GM18873 (cell line): Measurements from ENCODE around the gene ABCA13.

Experiments
- ATAC-seq: cut with Tn5 transposase; IDR thresholded peaks from one replicate; pipeline ENCODE4 v1.9.1; 2021; ENCODE audit warnings: mild to moderate bottlenecking, moderate library complexity, moderate number of reproducible peaks; ENCODE audit not compliant: unreplicated experiment, low FRiP score

ABCA13 gene

DNA sequence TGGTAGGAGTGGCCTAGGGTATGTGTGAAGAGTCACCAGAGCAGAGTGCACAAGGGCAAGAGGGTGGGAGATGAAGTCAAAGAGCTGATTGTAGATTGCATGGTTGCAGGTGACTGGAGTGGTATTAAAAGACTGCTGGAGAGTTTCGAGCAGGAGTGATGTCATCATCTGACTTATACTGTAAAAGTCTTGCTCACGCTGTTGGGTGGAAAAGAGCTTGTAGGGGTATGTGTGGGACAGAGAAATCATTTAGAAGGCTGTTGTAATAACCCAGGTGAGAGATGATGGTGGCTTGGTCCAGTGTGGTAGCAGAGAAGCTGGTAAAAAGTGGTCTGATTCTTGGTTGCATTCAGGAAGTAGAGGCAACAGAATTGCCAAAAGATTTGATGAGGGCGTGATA is 184.1 kb downstream of the ABCA13 start:
- ATAC-seq = no peak

DNA sequence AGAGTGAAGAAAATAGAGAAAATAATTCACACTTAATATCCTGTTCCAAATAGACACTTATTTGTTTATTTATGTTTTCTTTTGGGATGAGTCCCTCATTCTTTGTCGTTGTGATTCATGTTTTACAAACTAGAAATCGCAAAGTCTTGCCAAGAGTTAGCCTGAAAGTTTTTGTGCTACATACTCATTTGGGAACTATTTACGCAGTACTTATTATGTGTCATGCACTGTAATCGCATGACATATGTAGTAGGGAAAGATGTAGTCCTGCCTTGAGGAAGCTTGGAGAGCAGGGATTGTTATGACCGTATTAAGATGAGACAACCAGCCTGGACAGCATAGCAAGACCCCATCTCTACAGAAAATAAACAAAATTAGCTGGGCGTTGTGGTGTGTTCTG is 189.3 kb downstream of the ABCA13 start:
- no peak for ATAC-seq

DNA sequence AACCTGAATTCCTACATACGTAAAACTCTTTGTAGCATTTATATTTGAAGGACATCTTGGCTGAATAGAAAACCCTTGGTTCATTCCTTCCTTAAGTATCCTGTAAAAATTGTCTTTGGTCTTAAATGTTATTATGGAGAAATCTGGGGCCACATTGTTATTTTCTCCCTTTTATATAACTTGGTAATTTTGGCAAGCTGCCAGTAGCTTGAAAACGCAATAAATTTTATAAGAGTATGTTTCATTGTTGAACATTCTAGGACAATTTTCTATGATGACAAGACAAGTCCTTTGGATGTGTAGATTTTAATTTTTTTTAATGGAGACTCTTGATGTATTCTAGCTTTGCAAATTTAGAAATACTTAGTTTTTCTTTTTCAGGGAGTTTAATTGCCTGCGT is 191.9 kb downstream of the ABCA13 start:
- no peak for ATAC-seq

DNA sequence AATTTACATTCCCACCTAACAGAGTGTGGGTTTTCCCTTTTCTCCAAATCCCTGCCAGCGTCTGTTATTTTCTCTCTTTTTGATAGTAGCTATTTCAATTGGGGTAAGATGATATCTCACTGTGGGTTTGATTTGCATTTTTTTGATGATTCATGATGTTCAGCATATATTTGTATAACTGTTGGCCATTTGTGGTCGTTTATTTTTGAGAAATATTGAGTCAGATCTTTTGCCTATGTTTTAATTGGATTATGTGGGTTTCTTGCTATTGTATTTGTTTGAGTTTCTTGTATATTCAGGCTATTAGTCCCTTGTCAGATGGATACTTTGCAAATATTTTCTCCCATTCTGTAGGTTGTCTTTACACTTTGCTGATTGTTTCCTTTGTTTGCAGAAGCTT is 193.8 kb downstream of the ABCA13 start:
- ATAC-seq = no peak

DNA sequence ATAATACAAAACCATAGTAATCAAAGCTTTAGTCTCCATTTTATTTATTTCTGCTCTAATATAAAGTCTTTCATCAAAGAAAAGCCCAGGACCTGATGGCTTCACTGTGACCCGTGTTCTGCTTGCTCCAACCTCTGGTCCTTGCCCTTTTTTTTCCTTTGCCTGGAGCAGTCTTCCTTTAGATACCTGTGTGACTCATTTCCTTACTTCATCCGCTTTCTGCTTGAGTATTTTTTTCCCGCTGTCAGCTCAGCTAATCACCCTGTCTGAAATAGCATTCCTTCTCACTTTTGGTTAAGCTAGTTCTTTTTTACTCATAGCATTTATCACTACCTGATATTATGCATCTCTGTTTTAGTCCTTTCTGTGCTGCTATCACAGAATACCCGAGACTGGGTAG is 194.8 kb downstream of the ABCA13 start:
- no peak for ATAC-seq

DNA sequence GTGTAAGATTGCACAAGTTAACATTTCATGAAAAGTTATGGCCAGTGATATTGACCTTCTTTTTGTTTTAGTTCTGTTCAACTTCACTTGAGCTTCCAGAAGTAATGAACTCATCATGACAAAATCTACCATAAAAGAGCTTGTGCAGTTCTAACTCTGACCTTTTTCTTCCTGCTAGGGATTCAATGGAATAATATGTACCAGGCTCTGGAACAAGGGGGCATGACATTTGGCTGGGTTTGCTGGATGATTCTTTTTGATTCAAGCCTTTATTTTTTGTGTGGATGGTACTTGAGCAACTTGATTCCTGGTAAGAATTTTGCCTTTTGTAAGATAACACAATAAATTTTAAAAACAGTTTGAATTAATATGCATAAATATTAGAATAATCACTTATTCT is 205.0 kb downstream of the ABCA13 start:
- ATAC-seq = no peak

DNA sequence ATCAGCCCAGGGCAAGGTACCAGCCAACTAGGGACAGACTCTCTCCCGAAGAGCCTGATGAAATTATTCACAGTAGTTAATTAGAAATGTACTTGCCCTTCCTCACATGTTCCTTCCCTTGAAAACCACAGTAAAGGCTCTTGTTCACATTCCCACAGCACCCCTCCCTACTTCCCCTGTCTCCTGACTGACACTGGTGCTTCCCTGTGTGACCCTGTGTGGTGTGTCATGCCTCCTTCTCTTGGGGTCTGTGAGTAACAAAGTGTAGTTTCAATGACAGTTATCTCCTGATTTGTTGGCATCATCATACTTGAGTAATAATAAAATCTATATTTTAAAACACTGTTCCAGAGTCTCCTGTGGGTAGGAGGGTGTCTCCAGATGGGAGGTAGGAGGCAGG is 209.7 kb downstream of the ABCA13 start:
- no peak for ATAC-seq

DNA sequence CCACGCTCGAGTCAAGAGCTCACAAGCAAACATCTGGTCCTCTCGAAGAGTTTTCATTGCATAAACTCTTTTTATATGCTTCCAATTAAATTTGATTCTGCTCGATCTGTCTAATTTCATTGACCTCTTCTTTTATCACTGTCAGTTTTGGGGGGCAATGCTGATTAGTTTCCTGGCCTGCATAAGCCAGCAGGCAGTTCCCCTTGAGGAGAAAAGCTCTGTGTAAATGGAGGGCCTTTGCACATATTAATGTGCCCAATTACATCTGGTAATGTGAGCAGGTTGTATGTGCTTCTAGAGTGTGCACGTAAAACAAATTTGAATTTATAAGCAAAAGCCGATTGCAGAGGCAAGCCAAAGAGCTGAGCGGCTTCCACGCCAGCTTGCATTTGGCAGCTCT is 210.3 kb downstream of the ABCA13 start:
- no peak for ATAC-seq

DNA sequence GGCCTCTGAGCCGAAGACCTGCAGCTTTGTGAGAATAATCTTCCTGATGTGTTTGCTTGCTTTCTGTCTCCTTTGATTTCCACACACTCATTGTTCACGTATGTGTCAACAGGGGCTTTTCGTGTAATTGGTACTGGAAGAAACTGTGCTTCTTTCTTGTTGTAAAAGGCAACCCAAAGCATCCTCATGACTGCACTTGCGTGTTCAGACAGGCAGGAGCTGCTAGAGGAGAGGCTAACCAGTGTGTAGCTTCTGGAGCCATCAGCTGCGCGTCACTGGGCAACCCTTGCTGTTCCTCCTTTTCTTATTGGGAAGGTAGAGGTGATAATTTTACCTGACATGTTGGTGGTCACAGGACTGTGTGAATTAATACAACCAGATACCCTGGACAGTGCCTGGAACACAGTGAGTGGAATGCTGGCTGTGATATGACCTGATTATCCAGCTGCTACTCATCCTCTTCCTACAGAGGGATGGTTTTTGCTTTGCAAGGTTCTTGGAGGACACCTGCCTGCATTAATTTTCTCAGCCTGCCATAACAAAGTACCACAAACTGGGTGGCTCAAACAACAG is 213.0 kb downstream of the ABCA13 start:
- no peak for ATAC-seq

DNA sequence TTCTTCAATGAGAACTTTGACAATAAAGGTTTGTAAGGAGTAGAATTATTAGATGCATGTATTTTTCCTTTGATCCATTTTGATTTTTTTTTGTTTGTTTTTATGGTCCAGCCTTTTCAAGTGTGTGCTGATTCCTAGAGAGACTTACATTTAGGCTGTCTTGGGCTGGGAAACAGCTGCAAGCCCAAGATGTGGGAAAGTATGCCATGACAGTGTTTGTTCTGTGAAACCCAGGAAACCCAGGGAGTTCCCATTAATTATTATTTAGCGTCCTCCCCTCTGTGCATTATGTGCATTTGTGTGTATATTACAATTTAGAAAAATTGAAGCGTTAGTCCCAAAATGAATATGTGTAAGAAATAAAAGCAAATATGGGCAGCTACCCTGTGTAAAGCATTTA is 216.7 kb downstream of the ABCA13 start:
- ATAC-seq = no peak

DNA sequence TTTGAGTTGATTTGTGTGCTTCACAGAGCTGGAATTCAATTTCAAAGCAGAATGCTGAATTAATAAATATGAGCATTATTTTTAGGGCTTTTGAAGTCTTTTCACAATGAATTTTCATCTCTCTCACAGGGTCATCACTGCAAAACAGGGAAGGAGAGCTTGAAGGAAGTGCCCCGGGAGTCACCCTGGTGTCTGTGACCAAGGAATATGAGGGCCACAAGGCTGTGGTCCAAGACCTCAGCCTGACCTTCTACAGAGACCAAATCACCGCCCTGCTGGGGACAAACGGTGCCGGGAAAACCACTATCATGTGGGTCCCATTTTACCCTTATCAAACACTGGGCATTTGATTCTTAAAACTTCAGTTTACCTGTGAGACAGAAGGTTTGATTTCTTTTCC is 217.7 kb downstream of the ABCA13 start:
- no peak for ATAC-seq

DNA sequence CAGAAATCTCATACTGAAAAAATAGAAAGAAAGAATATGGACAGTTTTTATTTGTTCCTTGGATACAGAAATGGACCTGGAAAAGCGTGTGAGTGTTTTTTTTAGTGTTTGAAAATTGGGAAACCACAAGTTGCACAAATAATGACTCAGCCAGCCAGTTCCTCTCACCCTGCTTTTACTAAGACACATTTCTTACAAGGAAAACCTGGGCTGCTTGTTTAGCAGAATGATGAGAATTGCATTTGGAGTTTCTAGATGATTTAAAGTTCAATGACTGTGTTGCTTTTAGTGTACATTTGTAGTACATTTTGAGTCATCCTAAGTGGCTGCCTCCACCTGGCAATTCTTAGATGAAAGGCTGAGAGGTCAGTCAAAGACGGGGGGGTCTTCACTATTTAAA is 218.7 kb downstream of the ABCA13 start:
- no peak for ATAC-seq

DNA sequence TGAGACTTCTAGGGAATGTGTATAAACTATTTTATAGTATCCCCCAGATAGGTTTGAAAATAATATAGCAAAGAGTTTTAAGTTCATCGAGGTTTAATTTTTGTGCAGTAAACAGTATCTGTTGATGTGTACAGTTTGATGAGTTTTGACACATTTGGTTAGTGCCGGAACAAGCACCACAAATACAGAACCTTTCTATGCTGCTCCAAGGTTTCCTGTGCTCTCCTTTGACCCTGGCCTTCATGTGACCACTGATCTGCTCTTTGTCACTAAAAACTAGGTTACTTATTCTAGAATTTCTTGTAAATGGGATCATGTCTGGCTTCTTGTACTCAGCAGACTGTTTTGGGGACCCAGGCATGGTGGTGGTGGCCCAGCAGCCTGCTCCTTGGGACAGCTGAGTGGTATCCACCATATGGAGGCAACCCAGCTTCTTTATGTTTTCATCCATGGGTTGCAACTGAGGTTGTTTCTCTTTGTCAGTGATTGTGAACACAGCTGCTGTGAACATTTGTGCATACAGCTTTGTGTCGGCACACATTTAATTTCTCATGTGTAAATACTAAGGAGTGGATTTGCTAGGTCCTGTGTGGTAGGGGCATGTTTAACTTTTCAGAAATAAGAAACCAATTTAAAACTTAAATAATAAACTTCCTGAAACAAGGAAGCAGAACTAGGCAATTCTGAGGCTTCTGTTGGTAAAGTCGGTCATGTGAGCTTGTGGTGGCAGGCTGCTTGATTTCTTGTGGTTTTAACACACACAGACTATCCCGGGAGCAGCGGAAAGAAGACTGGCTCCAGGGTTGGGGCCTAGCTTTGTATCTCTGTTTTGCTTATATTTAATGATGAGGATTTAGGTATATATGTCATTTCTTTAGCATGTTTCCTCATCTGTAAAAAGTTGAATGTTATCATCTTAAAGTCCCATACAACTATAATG is 219.4 kb downstream of the ABCA13 start:
- no peak for ATAC-seq

DNA sequence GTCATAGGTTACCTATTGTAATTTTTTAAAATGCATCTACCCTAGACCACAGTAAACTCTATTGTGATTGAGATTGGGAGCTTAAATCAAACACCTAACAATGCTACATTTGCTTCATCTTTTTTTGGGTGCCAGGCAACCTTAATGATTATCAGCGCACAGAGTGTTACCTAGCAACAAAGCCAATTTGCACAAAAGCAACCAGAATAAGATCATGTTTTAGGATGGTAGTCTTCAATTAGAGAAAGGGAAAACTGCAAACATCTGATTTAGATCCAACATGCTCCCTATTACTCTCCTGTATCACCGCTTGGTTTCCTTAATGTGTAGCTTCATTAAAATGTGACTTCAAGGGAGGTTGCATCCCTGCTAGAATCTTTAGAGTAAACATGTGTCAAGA is 226.9 kb downstream of the ABCA13 start:
- no peak for ATAC-seq

DNA sequence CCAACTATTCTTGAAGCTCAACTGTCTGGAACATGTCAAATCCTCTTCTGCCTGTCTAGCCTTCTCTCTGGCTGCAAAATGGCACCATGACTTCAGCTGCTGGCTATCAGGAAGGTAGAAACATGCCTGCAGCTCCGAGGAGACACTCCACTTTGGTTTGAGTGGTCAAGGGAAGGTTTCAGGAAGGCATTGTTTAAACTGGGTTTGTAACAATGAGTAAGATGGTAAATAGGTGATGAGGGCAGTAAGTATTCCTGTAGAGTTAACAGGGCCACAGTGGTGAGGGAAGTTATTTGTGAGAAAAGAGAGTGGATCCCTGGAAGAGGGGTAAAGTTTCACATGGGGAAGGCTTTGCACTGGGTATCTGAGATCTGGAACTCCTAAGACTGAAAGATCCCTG is 231.5 kb downstream of the ABCA13 start:
- no peak for ATAC-seq

DNA sequence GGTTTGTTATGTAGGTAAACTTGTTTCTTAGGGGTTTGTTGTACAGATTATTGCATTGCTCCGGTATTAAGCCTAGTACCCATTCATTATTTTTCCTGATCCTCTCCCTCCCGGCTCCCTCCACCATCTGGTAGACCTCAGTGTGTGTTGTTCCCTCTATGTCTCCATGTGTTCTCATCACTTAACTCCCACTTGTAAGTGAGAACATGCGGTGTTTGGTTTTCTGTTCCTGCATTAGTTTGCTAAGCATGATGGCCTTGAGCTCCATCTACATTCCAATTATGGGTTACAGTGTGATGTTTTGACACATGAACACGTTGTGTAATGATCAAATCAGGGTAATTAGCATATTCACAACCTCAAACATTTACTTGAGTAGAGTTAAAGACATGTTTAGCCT is 237.5 kb downstream of the ABCA13 start:
- no peak for ATAC-seq

DNA sequence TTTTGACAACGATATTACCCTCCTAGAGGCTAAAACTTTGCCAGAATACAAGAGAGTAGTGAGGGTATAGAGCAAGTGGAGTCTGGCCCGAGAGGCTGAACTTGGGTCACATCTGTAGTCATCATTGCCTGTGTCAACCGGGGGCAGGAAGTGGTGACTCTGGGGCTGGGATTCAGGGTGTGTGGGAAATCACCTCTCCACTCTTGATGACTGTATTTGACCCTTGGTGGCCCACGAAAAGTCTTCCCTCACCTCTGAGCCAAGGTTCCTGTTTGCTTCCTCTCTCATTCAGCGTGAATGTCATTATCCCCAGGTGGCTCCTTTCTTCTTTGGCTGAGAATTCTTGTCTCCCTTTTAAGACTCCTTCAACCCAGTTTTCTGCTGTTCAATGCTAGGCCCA is 240.4 kb downstream of the ABCA13 start:
- no peak for ATAC-seq

DNA sequence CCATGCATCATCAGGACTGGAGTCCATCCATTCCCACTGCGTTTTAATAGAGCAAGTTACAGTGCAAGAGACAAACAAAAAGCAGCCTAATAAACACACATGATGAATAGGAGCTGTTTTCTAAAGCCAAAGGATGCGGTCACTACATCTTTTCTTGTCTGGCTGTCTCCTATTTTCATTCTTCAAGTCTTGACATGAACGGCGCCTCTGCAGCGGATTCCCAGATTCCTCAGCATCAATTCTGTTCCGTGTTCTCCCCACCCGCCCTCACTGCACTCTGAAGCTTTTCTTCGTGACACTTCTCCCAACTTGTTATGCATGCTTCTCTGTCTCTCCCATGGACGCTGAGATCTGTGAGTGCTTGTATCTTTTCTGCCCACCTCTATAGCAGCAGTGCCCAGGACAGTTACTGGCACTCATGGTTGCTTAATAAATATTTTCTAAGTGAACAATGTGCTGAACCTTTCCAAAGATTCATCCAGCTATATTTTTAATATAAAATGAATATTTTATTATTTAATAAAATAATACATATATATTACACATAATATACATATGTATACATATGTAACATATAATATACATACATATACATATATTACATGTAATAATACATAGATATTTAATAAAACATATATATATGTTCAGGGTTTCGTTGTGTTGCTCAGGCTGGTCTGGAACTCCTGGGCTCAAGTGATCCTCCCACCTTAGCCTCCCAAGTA is 242.9 kb downstream of the ABCA13 start:
- ATAC-seq = no peak

DNA sequence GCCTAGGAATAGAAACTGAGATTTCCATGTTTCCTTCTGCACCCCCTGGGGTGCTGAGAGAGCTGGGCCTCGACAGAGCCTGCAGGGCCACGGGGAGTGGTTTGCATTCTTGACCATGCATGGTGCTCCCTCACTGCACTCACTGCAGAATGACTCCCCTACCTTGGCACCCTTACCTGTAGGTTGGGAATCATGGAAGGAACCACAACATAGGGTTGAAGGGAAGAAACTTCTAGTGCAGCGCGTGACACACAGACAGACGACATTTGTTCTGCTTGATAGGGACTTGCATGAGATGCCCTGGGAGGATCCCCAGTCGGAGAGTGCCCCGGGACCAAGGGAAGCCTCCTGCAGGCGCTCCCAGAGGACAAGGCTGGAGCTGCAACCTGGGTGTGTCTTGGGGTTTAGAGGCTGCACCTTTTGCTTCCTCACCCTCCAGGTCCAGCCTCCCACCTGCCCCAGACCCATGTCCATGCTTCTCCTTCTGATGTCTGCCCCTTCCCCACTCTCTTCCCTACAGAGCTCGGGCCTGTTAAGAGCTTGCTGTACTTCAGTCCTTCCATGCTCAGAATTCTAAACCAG is 245.2 kb downstream of the ABCA13 start:
- no peak for ATAC-seq

DNA sequence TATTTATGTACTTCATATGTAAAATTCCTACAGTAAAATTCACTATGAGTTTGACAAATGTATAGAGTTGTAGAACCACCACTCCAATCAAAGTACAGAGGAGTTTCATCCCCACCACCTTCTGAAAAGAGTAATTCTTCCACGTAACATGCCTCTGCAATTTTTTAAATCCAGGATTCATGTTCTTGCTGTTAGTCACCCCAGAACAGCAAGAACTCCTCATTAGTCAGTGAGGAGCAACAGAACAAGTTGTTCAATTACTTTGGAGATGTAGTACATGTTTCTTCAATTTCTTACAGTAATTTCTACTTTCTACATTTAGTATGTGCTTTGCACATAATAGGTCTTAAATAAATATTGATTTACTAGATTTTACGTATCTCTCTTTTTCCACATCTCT is 248.1 kb downstream of the ABCA13 start:
- ATAC-seq = no peak

DNA sequence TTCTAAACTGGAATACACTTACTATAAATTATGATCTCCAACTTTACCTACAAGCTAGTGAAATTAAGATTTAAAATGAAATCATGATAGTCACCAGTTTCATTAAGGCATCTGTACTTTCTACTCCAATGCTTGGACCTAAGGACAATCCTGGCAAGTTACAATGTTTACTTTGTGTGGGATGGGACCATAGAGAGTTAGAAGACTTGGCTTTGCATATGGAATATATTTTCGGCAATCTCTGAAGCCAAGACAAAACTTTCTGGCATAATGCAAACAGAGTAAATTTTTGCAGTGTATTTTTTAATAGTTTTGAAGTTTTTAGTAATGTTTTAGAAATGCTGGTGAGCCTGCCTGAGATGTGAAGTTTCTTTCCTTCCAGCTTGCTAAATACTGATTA is 248.9 kb downstream of the ABCA13 start:
- no peak for ATAC-seq
